GM19467 (cell line): ENCODE measurements around the gene MACROD2.

Experiments
- ATAC-seq: cut with Tn5 transposase; IDR thresholded peaks from one replicate; pipeline ENCODE4 v1.9.1; 2021; ENCODE audit warnings: mild to moderate bottlenecking, moderate library complexity; ENCODE audit not compliant: unreplicated experiment

The MACROD2 gene

DNA sequence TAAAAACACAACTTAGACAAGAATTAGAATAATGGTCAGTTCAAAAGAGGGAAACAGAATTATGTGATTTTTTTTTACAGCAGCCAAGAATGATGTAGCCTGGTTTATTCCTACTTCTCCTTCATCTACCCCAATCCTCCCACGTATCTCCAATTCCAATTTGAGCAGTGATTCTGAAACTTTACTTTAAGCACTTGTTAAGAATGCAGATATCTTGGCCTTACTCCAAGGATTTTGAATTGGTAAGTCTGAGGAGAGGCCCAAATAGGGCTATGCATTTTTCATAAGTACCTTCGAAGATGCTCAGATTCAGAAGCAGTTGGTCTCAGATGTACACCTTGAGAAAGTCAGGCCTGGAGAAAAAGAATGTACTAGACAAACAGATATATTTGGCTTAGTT lies 575.5 kb downstream of the MACROD2 start:
- ATAC-seq = no peak

GRCh38 chr20:14573676-14574075 lies 578.4 kb downstream of the MACROD2 start:
- ATAC-seq = no peak

GRCh38 chr20:14576196-14576877 lies 581.0 kb downstream of the MACROD2 start:
- ATAC-seq = no peak

GRCh38 chr20:14580418-14581074 lies 585.2 kb downstream of the MACROD2 start:
- no peak for ATAC-seq

DNA sequence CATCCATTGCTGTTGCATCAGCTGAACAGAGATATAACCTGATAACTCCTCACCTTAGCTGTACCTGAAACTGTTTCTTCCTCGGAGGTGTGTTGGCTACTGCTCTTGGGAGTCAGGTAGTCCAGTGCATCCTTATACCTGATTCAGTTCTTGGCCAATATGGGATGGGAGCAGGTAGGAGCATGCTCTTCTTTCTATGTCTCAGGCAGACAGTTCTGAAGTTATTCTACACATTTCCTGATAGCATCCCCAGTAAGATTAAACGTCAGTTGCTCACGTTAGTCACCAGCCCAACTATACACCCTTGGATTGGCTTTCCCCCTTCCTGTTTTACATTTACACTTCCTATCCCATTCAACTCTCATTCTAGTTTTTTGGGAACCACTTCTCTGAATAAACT lies 586.4 kb downstream of the MACROD2 start:
- ATAC-seq = no peak

DNA sequence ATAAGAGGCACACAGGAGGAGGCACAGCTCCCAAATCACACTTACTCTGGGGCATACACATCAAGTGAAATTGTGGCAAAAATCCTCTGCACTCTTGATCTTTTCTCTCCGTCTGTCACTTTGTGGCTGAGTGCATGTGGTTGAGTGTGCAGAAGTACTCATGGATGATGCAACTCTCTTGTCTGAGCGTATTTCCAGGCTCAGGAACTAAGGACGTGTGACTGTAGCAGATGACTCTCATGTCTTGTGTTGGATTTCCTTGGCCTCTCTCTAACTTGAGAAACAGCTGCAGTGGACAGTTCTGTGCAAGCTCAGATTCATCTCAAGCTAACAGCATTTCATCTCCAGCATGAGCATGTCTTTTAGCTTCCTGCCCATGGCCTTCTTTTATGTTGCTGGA lies 587.5 kb downstream of the MACROD2 start:
- no peak for ATAC-seq

GRCh38 chr20:14583413-14583812 lies 588.1 kb downstream of the MACROD2 start:
- ATAC-seq = no peak

- no peak for ATAC-seq
Observed at GRCh38 chr20:14589383-14589782, 594.1 kb downstream of the MACROD2 start.

DNA sequence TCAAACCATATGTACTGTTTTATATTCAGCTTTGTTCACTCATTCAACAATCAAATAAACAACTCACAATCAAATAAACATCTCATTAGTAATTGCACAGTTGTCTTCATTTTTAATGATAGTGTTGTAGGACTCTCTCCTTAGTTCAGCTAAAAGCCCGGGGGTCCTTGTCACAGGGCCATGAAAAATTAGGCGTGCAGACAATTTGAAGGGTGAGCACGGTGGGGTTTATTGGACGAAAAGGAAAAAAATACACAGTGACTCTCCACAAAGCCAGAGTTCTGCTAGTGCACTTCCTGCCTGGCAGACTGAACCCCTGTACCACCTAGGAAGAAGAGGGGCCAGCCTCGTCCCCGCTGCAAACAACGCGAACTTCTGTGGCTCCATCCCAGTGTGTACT lies 599.7 kb downstream of the MACROD2 start:
- ATAC-seq = no peak

DNA sequence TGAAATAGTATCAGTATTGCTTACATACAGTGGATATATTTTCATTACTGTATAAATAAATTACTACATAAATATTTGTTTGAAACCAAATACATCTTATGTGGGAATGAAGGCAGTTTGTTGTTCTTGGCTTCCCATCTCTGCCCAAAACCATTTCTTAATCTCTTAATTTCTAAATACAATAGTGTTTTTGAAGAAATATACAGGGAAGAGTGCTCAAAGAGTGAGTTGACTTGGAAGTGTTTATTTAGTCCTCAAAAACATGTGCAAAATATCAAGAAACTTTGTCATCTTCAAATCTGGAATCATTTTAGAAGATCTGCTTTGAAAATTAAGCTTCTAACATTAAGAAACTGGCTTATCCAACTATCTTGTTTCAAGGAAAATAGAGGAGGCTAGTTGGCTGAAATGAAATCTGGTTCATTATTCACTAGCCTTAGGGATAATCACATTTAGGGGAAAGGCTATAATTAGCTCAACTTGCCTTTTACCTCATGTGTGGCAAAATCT lies 601.9 kb downstream of the MACROD2 start:
- no peak for ATAC-seq

DNA sequence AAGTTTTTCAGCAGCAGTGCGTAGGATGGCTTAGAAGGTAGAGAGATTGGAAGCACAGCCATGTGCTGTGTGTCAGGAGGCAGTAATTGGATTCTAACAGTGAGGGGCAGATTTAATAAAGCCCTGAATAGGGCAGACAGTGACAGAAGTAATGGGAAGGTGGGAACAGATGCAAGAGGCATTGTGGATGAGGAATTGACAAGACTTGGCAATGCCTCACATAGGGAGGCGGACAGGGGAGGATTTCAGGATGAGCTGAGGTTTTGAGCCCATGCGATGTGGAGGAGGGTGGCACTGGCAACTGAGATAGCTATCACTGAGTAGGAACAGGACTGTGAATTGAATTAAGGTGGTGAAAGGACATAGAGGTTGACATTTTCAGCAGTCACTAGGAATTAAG lies 604.3 kb downstream of the MACROD2 start:
- no peak for ATAC-seq

GRCh38 chr20:14600527-14600926 lies 605.2 kb downstream of the MACROD2 start:
- ATAC-seq = no peak

- ATAC-seq = no peak
Observed at GRCh38 chr20:14604143-14604542, 608.8 kb downstream of the MACROD2 start.

GRCh38 chr20:14609328-14610221 lies 614.3 kb downstream of the MACROD2 start:
- ATAC-seq = no peak

GRCh38 chr20:14611479-14611878 lies 616.2 kb downstream of the MACROD2 start:
- ATAC-seq = no peak

DNA sequence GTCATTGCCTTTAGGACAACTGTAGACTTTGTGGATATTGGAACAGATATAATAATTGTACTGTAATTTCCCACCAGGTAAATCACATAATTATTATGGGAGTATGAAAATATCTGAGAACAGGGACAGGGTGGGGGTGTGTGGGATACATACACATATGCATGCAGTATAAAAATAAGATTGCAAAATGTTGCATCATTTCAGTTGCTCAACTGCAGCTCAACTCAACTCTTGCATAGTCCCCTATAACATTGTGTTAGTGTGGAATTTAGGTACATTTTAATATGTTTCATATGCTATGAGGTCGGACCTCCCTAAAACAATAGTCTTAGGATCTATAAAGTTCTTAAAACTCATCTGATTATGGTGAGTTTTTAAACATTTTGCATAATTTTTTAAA lies 617.1 kb downstream of the MACROD2 start:
- ATAC-seq = no peak

DNA sequence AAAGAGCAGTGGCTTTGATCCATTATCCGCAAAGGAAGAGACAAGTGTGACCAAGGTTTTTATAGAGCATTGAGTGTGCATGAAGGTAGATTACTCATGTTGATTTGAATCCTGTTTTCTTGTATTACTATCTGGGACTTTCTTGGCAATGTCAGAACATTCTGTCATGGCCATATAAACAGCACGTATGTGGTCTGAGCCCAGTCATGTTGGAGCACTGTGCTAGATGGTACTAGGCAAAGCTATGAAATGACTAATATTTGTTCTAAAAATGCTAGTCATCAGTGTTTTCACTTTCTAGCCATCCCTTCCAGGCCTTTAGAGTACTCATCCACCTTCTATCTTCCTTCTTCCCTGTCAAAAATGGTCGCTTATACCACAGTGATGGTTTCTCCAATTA lies 620.7 kb downstream of the MACROD2 start:
- ATAC-seq = no peak

- no peak for ATAC-seq
Observed at GRCh38 chr20:14617123-14617522, 621.8 kb downstream of the MACROD2 start.

GRCh38 chr20:14619411-14619810 lies 624.1 kb downstream of the MACROD2 start:
- no peak for ATAC-seq

DNA sequence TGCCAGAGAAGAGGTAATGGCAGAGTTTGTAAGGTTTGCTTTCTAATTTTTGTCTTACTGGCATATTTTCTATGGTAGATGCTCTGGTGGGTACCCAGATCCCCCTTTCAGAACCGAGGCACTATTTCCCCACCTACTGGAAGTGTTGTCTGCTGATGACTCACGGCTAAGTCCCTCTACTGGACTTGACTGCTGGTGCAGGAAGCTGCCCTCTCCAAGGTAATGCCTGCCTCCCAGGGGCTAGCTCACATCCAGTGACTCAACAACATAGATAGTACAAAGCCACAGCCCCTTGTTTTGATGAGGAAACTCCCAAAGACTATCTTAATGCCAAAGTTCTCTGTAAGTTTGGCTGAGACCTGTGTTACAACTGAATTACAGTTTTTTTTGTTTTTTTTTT lies 627.5 kb downstream of the MACROD2 start:
- ATAC-seq = no peak

DNA sequence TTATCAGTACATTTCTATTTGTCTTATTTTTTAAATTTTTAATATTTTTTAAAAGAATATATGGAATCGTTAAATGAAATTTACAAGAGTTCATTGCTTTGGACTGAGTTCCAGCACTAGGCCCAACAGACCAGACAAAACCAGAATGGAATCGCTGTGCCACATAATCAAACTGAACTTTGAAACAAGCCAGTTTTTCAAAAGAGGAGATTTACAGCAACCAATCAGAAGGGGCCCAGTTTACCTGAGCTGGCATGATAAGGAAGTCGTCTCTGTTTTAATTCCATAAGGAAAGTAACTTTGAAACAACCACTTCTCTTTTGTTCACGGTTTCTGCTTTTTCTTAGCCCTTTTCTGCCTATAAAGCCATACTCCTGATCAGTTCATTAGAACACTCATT lies 635.7 kb downstream of the MACROD2 start:
- ATAC-seq = no peak

DNA sequence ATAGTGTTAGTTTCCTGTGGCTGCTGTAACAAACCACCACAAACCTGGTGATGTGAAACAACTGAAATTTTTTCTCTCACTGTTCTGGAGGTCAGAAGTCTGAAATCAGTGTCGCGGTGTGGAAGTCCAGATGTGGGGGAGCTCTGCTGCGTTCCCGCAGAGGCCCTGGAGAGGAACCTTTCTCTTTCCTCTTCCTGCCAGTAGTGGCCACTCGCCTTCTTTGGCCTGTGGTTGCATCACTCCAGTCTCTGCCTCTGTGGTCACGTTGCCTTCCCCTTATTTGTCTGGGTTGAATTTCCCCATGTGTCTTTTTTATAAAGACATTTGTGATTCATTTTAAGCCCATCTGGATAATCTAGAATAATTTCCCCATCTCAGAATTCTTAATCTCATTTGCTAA lies 637.6 kb downstream of the MACROD2 start:
- ATAC-seq = no peak
